Left colon (tissue), 2 donors: ENCODE measurements around the gene MTX2. TPM values are rescaled to one million over a fixed set of nuclear protein-coding genes. Genes with fewer than 3 reads are reported as not detected.
A peak's percentile ranks its signal among the peaks of the same experiment; 100 is the strongest.

ENCODE experiments used
- ATAC-seq: fragments of 200-7000 bp; cut with Tn5 transposase; one replicate; pipeline ENCODE4 v1.9.1; 2020; ENCODE audit warnings: mild to moderate bottlenecking, moderate library complexity
- DNase-seq, 2 donors: peaks; one replicate each; pipeline ENCODE4 v3.0.0-alpha.2; 2020
- intact Hi-C, 2 donors: fragments of 100-400 bp; cut with DNase I in 1 of 2; cut with micrococcal nuclease in 1 of 2; formaldehyde crosslinking; loops; one replicate each; pipeline versions ENCODE4 v1.11.2 to v1.14.0; 2022; cut with DNase I, micrococcal nuclease
- long read RNA-seq: library from polyadenylated mRNA; unstranded; transcript quantifications from one replicate; pipeline ENCODE4 v2.0.0, GENCODE V29; 2021
- total RNA-seq, 2 donors: library from RNA; stranded (reverse); fragmentation: NEBNext Ultra II Directional; extraction: Animal tissue kit (Norgen Biotek cat#: 25700); gene quantifications; one replicate each; pipeline ENCODE4 v1.2.1, GENCODE V29; 2021
- donor health status: DM: no; HTN: no; CAD: no.
- donor health status: DM: yes; HTN: yes; CAD: no.

MTX2 gene
- total RNA-seq: 10 to 100 TPM; 31.1 to 34.0 TPM
- long read RNA-seq, transcript MTX2-202 (11 exons, 1,592 nt): minor isoform, 16 of 68 reads
- long read RNA-seq, transcript MTX2-201 (10 exons, 1,364 nt): major isoform, 40 of 68 reads
- long read RNA-seq, partial matches to known transcripts: 2 of 68 reads
- long read RNA-seq, other reads (novel, unspliced or antisense): 9 of 68 reads

GRCh38 chr2:176269319-176270099, at the start of gene MTX2:
MTX2 (plus strand) TSS chr2:176269442; CDS start chr2:176269630, 188 bp downstream.
- DNase-seq: peak; percentile 73 to 86
- intact Hi-C loops: loop anchor here in 1 of 2 donors (10.0 kb wide), 1 partner anchor 125 kb away; no protein-coding TSS in a partner anchor
- peak; percentile 98 for ATAC-seq

- no peak for DNase-seq
- intact Hi-C loops: no loop called here
Observed at GRCh38 chr2:176227874-176228273, 41.4 kb upstream of the MTX2 start.

GRCh38 chr2:176234156-176234555, 35.1 kb upstream of the MTX2 start:
- ATAC-seq (no peak), DNase-seq (no peak)
- intact Hi-C loops: no loop called here

More at GRCh38 chr2:176227874-176228273, 41.4 kb upstream of the MTX2 start:
- ATAC-seq: no peak

DNA sequence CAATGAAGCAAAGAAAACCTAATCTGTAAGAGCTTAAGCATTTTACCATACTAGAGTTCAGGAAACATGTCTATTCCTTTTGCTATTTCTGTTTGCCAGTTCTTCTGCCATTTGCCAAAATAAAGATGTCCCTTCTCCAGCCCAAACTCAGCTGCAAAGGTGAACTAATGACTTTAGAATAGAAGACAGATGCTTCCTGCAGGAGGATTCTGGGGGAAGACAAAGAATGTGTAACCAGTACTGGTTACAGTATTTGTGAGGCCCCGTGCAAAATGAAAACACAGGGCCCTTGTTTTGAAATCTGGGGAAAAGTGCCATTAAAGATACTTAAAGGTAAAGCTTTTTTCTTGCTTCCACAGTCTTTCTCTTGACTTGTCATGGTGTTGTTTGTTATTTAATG, 34.3 kb upstream of the MTX2 start:
- ATAC-seq (no peak), DNase-seq (no peak)
- intact Hi-C loops: no loop called here

GRCh38 chr2:176237456-176237855, 31.8 kb upstream of the MTX2 start:
- intact Hi-C loops: no loop called here
- no peak for ATAC-seq
- DNase-seq: no peak

GRCh38 chr2:176239031-176239430, 30.2 kb upstream of the MTX2 start:
- ATAC-seq (no peak), DNase-seq (no peak)
- intact Hi-C loops: no loop called here

DNA sequence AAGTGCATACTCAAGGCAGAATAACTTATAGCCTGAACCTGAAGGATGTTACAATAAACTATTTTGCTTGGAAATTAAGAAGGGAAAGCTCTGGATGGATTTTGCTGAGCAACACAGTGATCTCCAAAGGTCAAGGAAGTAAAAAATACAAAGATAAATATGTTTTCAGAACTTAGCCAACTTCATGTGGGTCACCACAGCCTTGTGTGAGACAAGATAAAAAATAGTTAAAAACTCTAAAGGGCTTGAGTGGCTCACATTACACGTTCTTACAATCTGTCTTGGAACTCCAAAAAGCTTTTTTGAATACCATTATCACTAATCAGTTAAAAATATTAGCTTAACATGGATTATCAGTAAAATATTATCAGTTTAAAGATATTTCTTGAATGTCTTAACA, 28.9 kb upstream of the MTX2 start:
- DNase-seq (no peak), ATAC-seq (no peak)
- intact Hi-C loops: no loop called here

DNA sequence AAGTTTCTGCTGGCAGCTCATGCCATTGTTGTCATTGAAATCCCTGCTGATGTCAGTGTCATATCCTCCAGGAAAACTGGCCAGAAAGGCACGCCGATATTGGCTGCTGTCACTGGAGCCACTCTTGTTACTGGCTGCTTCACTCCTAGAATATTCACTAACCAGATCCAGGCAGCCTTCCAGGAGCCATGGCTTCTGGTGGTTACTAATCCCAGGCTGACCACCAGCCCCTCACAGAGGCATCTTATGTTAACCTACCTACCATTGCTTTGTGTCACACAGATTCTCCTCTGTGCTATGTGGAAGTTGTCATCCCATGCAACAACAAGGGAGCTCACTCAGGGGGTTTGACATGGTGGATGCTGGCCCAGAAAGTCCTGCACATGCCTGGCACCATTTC, 27.0 kb upstream of the MTX2 start:
- intact Hi-C loops: no loop called here

DNA sequence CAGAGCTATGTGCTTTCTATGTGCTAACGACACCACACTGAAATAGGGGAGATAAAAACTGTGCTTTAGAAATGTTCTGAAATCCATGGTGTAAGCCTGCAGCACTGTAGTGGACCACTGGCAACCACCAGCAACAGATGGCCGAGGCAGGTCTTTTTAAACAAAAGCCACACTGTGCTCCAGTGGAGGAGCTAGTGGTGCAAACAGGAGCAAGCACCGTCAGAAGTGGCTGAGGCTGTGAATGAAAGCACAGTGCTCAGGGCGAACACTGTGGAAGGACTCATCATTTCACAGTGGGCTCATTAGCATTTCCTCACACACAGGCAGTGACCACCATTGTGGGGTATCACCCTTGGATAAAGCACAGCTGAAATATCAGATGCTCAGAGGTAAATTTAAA, 22.9 kb upstream of the MTX2 start:
- ATAC-seq (no peak), DNase-seq (no peak)
- intact Hi-C loops: no loop called here

More for the DNA sequence above, 27.0 kb upstream of the MTX2 start:
- no peak for DNase-seq
- ATAC-seq: no peak

GRCh38 chr2:176247859-176248258, 21.4 kb upstream of the MTX2 start:
- DNase-seq (no peak), ATAC-seq (no peak)
- intact Hi-C loops: no loop called here

DNA sequence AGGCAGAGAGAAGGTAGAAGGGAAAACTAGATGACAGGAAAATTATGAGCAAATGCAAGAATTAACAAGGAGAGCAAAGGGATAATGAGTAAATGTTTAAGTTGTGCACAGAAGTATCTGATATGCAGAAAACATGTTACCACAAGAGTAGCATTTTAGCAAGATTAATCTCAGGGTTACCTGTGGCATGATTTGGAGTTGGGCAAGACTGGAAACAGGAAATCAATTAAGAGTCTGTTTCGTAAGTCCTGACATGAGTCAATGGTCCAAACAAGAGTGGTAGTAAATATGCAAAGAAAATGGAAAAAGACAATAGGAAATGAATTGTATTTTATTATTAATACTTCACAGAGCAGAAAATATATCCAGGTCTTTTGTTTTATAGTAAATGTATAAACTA, 17.3 kb upstream of the MTX2 start:
- no peak for DNase-seq
- intact Hi-C loops: no loop called here
- no peak for ATAC-seq

GRCh38 chr2:176260689-176261088, 8.6 kb upstream of the MTX2 start:
- intact Hi-C loops: loop anchor here in 1 of 2 donors (10.0 kb wide), 1 partner anchor 116 kb away; no protein-coding TSS in a partner anchor
- ATAC-seq: no peak
- DNase-seq: no peak

- intact Hi-C loops: loop anchor here in 1 of 2 donors (10.0 kb wide), 1 partner anchor 116 kb away; no protein-coding TSS in a partner anchor
- DNase-seq: no peak
- no peak for ATAC-seq
Observed at GRCh38 chr2:176261136-176261535, 8.1 kb upstream of the MTX2 start.

- intact Hi-C loops: loop anchor here in 1 of 2 donors (10.0 kb wide), 1 partner anchor 124 kb away; no protein-coding TSS in a partner anchor
- DNase-seq (no peak), ATAC-seq (peak; percentile 32)
Observed at GRCh38 chr2:176268976-176269318, 295 bp upstream of the MTX2 start.

DNA sequence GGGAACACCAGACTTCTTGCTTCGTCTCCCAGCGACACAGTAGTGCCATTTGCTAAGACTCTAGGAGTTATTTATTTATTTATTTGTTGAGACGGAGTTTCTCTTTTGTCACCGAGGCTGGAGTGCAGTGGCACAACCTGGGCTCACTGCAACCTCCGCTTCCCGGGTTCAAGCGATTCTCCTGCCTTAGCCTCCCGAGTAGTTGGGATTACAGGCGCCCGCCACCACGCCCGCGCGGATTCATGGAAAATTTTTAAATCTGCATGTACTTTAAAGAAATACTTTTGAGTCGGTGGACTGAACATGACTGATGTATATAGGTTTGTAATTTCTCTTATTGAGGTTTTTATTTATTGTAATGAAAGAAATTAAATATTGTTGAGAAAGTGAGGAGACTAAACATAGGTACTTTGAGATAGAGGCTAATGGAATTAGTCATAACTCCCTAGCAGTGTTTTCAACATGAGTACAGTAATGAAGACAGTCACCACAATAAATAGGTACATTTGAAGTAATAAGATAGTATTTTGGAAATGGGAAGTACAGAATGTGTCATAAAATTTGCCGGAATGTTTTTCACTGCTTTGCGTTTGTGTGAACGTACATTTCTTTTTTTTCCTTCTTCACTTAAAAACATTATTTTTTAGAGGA, 983 bp downstream of the MTX2 start:
- DNase-seq (peak in 1 of 2 donors; percentile 28), ATAC-seq (peak; percentile 37)
- intact Hi-C loops: no loop called here

DNA sequence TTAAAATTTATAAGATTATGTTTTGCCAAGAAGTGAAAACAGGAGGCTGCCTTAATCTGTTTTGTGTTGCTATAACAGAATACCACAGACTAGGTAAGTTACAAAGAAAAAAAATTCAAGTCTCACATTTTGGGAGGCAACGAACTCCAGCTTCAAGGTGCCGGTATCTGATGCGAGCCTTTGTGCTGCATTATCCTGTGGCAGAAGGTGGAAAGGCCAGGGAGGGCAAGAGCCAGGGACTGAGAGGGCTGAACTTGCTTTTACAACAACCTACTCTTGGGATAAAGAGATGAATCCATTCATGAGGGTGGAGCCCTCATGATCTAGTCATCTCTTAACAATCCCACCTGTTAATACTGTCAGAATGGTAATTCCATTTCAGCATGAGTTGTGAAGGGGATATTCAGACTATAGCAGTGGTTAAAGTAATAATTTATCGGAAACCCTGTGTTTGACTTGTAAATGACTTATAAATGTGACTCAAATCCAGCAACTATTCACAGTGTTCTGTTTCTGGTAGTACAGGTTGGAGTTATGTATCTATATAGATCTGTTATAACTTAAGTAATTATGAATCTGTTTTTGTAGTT, 3.7 kb downstream of the MTX2 start:
- no peak for ATAC-seq
- DNase-seq: no peak
- intact Hi-C loops: no loop called here

- ATAC-seq (no peak), DNase-seq (no peak)
- intact Hi-C loops: no loop called here
Observed at GRCh38 chr2:176278927-176279326, 9.7 kb downstream of the MTX2 start.

- ATAC-seq (no peak), DNase-seq (no peak)
- intact Hi-C loops: no loop called here
Observed at GRCh38 chr2:176280156-176280555, 10.9 kb downstream of the MTX2 start.

DNA sequence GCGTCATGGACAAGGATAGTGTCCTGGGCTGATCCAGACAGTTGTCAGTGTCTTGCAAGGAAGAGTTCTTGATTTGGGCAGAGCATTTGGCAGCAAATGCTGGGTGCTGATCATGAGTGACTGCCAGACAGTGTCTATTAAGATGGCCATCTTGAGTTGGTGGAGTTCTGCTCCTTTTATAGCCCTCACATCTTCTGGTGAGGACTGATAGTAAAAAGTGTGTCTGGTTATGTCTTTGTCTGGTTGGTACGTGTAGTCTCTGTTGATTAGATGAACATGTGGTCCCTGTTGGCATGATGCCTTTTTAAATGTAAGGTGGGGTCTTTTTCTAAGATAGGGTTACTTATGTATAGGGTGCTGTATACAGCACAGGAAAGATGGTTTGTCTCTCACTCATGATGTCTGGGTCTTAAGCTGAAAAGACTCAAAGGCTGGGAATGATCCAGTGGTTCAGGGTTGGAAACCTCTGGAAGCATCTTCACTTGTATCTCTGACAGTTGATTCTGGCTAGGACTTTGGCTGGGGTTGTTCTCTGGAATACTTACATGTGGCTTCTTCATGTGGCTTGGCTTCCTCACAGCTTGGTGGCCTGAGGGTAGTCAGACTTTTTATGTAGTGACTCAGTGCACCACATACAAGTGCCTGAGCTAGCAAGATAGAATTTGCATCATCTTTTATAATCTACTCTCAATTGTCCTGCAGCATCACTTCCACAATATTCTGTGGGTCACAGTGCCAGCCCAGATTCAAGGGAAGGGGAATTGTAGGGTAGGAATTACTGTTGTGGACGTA, 11.8 kb downstream of the MTX2 start:
- ATAC-seq (no peak), DNase-seq (no peak)
- intact Hi-C loops: no loop called here
